WTC11 (cell line): Measurements from ENCODE around the gene ITK. TPM values are rescaled to one million over a fixed set of nuclear protein-coding genes. Genes with fewer than 3 reads are reported as not detected.

Experiments
- ATAC-seq: fragments of 200-7000 bp; cut with Tn5 transposase; 2 replicates; pipeline ENCODE4 v1.10.0; 2021; ENCODE audit warnings: mild to moderate bottlenecking, moderate library complexity
- CTCF ChIA-PET: fragments of 300-600 bp; sonication (Branson Sonifier 250); formaldehyde crosslinking; loops from one replicate; lab custom pipeline; 2021; ENCODE audit warnings: antibody characterized with exemption; lab: Charles Lee
- POLR2A ChIA-PET: fragments of 350-600 bp; sonication (Branson Sonifier 250); formaldehyde crosslinking; loops from one replicate; lab custom pipeline; 2021; ENCODE audit warnings: antibody characterized with exemption; lab: Charles Lee
- DNase-seq: peaks from one replicate; pipeline ENCODE4 v3.0.0; 2021; ENCODE audit warnings: low spot score
- H3K27ac Mint-ChIP-seq: 2 replicates; pipeline ENCODE4 v1.8.0; 2021; ENCODE audit warnings: mixed read lengths
- H3K27me3 Mint-ChIP-seq: 2 replicates; pipeline ENCODE4 v1.8.0; 2021; ENCODE audit warnings: low read depth, mild to moderate bottlenecking, moderate library complexity, mixed read lengths
- H3K36me3 Mint-ChIP-seq: 2 replicates; pipeline ENCODE4 v1.8.0; 2021; ENCODE audit warnings: mixed read lengths
- H3K4me1 Mint-ChIP-seq: 2 replicates; pipeline ENCODE4 v1.8.0; 2022; ENCODE audit warnings: mixed read lengths
- H3K4me3 Mint-ChIP-seq: 2 replicates; pipeline ENCODE4 v1.8.0; 2021; ENCODE audit warnings: mild to moderate bottlenecking, moderate library complexity, mixed read lengths
- H3K9me3 Mint-ChIP-seq: 2 replicates; pipeline ENCODE4 v1.8.0; 2021; ENCODE audit warnings: mixed read lengths
- AFF4 ChIP-seq: sonication (generic); formaldehyde crosslinking; IDR thresholded peaks from 2 replicates; pipeline ENCODE4 v1.8.1; 2023; ENCODE audit warnings: mild to moderate bottlenecking, missing genetic modification reagents, borderline replicate concordance
- EMX1 ChIP-seq: fragments of 250-450 bp; sonication (Bioruptor Pico); IDR thresholded peaks from 2 replicates; pipeline ENCODE4 v1.8.0; 2021; ENCODE audit warnings: mild to moderate bottlenecking
- FOXP1 ChIP-seq: sonication (generic); formaldehyde crosslinking; IDR thresholded peaks from 2 replicates; pipeline ENCODE4 v1.8.0; 2022; ENCODE audit warnings: missing genetic modification reagents, mild to moderate bottlenecking, moderate library complexity, borderline replicate concordance
- HMGA2 ChIP-seq: fragments of 250-450 bp; sonication (Bioruptor Pico); IDR thresholded peaks from 2 replicates; pipeline ENCODE4 v1.4.0; 2021; ENCODE audit warnings: mild to moderate bottlenecking, moderate library complexity
- MLX ChIP-seq: sonication (generic); formaldehyde crosslinking; IDR thresholded peaks from 2 replicates; pipeline ENCODE4 v1.8.1; 2023; ENCODE audit warnings: mild to moderate bottlenecking, missing genetic modification reagents, moderate library complexity
- MXD4 ChIP-seq: fragments of 250-450 bp; sonication (Bioruptor Pico); IDR thresholded peaks from 2 replicates; pipeline ENCODE4 v1.8.0; 2021; ENCODE audit warnings: mild to moderate bottlenecking, moderate library complexity, borderline replicate concordance
- MYBL2 ChIP-seq: sonication (generic); formaldehyde crosslinking; IDR thresholded peaks from 2 replicates; pipeline ENCODE4 v1.8.1; 2023; ENCODE audit warnings: mild to moderate bottlenecking, moderate library complexity, missing genetic modification reagents
- PREB ChIP-seq: sonication (generic); formaldehyde crosslinking; IDR thresholded peaks from 2 replicates; pipeline ENCODE4 v1.8.1; 2022; ENCODE audit warnings: mild to moderate bottlenecking, missing genetic modification reagents, moderate library complexity, borderline replicate concordance
- RORB ChIP-seq: fragments of 250-450 bp; sonication (Bioruptor Pico); IDR thresholded peaks from 2 replicates; pipeline ENCODE4 v1.9.0; 2021; ENCODE audit warnings: mild to moderate bottlenecking
- TCF7 ChIP-seq: sonication (generic); formaldehyde crosslinking; IDR thresholded peaks from 2 replicates; pipeline ENCODE4 v1.8.0; 2022; ENCODE audit warnings: mild to moderate bottlenecking, low read depth, missing genetic modification reagents, moderate library complexity
- TEAD1 ChIP-seq: sonication (generic); formaldehyde crosslinking; IDR thresholded peaks from 2 replicates; pipeline ENCODE4 v1.8.0; 2022; ENCODE audit warnings: mild to moderate bottlenecking, missing genetic modification reagents
- TP53 ChIP-seq: sonication (generic); formaldehyde crosslinking; IDR thresholded peaks from 2 replicates; pipeline ENCODE4 v1.8.1; 2023; ENCODE audit warnings: mild to moderate bottlenecking, missing genetic modification reagents
- ZBTB43 ChIP-seq: sonication (generic); formaldehyde crosslinking; IDR thresholded peaks from 2 replicates; pipeline ENCODE4 v1.8.1; 2023; ENCODE audit warnings: mild to moderate bottlenecking, missing genetic modification reagents
- ZNF138 ChIP-seq: sonication (generic); formaldehyde crosslinking; conservative IDR thresholded peaks from 2 replicates; pipeline ENCODE4 v1.8.1; 2022; ENCODE audit warnings: mild to moderate bottlenecking, moderate library complexity, missing genetic modification reagents
- ZNF317 ChIP-seq: sonication (generic); formaldehyde crosslinking; IDR thresholded peaks from 2 replicates; pipeline ENCODE4 v1.8.1; 2023; ENCODE audit warnings: low read depth, mild to moderate bottlenecking, moderate library complexity, missing genetic modification reagents, borderline replicate concordance
- ZNF512 ChIP-seq: sonication (generic); formaldehyde crosslinking; IDR thresholded peaks from 2 replicates; pipeline ENCODE4 v1.8.1; 2022; ENCODE audit warnings: missing genetic modification reagents, borderline replicate concordance
- total RNA-seq: library from RNA; stranded (reverse); gene quantifications from 3 replicates; pipeline ENCODE4 v1.2.3, GENCODE V29; 2021

The ITK gene
- total RNA-seq, 1 experiment from 2014 or later = 0.52 TPM

- ATAC-seq = no peak
- CTCF ChIA-PET = interaction anchor here (1.0 kb wide), 1 partner anchor 146 kb away, joined by 3 read pairs; no protein-coding TSS in a partner anchor
- no peaks in the 10 kb centered on the region for H3K4me1 Mint-ChIP-seq
These were observed 1.6 kb downstream of the ITK start for GRCh38 chr5:157182143-157182757.

More at GRCh38 chr5:157182143-157182757, 1.6 kb downstream of the ITK start:
- no peak for TF ChIP-seq HMGA2 (CRISPR knock-in tag)
- TF ChIP-seq ZNF512 (CRISPR knock-in tag) = no peak
- no peak for TF ChIP-seq ZBTB43 (CRISPR knock-in tag)
- TF ChIP-seq PREB (CRISPR knock-in tag) = no peak
- TF ChIP-seq TEAD1 (CRISPR knock-in tag) = no peak
- TF ChIP-seq AFF4 (CRISPR knock-in tag) = no peak
- TF ChIP-seq ZNF317 (CRISPR knock-in tag) = no peak
- TF ChIP-seq MXD4 (CRISPR knock-in tag) = no peak
- TF ChIP-seq TCF7 (CRISPR knock-in tag) = no peak
- no peak for TF ChIP-seq EMX1 (CRISPR knock-in tag)
- TF ChIP-seq MLX (CRISPR knock-in tag) = no peak
- TF ChIP-seq MYBL2 (CRISPR knock-in tag) = no peak
- no peak for TF ChIP-seq FOXP1 (CRISPR knock-in tag)
- TF ChIP-seq TP53 (CRISPR knock-in tag) = no peak
- TF ChIP-seq ZNF138 (CRISPR knock-in tag) = no peak
- TF ChIP-seq RORB (CRISPR knock-in tag) = no peak
- DNase-seq = no peak
- H3K36me3 Mint-ChIP-seq = no peaks in the 10 kb centered on the region
- H3K27ac Mint-ChIP-seq = no peak overlapping the region
- peaks cover 7% of the 10 kb centered on the region; the same call in 1 of the 2 replicates for H3K9me3 Mint-ChIP-seq
- peaks cover 47% of the 10 kb centered on the region for H3K27me3 Mint-ChIP-seq
- POLR2A ChIA-PET = no interaction called here
- H3K4me3 Mint-ChIP-seq = no peak overlapping the region
